ENCODE data around the gene DUSP22. TPM values are rescaled to one million over a fixed set of nuclear protein-coding genes. Genes with fewer than 3 reads are reported as not detected.

Gene DUSP22
- total and polyA plus RNA-seq, 4 donors: 9.5 to 31.0 (median 20.1) TPM

- H3K4me1 ChIP-seq (ENCODE audit: control insufficient read depth in 4 of 4, insufficient read depth in 4 of 4, low read length in 3 of 4): peaks cover 0 to 3% (median 0%) of the 10 kb centered on the region in 4 donors
- 73% methylated on average over 10 of the region's 10 CpGs for WGBS
- no peaks in the 10 kb centered on the region for H3K9me3 ChIP-seq (ENCODE audit: control insufficient read depth in 4 of 4, low read length in 3 of 4)
- no peak for DNase-seq (ENCODE audit: low spot score)
- no peak overlapping the region for H3K4me3 ChIP-seq (ENCODE audit: low read depth in 1 of 3, low read length in 3 of 3)
- no peak overlapping the region for H3K27ac ChIP-seq (ENCODE audit: low read depth in 1 of 2, low read length in 2 of 2)
- H3K9ac ChIP-seq (ENCODE audit: low read depth in 1 of 2, low read length in 2 of 2): no peak overlapping the region
- H3K27me3 ChIP-seq (ENCODE audit: control insufficient read depth in 4 of 4, insufficient read depth in 4 of 4, low read length in 3 of 4): no peaks in the 10 kb centered on the region
- TF ChIP-seq GABPA (IDR thresholded peaks at IDR 0.05 in 1 of 2, conservative IDR thresholded peaks at IDR 0.05 in 1 of 2): no peak
- TF ChIP-seq REST (IDR thresholded peaks at IDR 0.05): no peak
- TF ChIP-seq MAX (IDR thresholded peaks at IDR 0.05): no peak
- no peak for TF ChIP-seq CTCF (IDR thresholded peaks at IDR 0.05; ENCODE audit: low read depth, low read length, missing input control)
- TF ChIP-seq SP1 (IDR thresholded peaks at IDR 0.05): no peak
- no peak for TF ChIP-seq HNF4G (IDR thresholded peaks at IDR 0.05)
- H3K36me3 ChIP-seq (ENCODE audit: control insufficient read depth in 4 of 4, insufficient read depth in 3 of 4, low read depth in 1 of 4, low read length in 3 of 4): no peaks in the 10 kb centered on the region
Measured at GRCh38 chr6:337805-338368, 45.6 kb downstream of the DUSP22 start.

- Histone ChIP-seq H3K27me3 (ENCODE audit: control insufficient read depth in 4 of 4, insufficient read depth in 4 of 4, low read length in 3 of 4) (no peaks in the 10 kb centered on the region), H3K9ac (ENCODE audit: low read depth in 1 of 2, low read length in 2 of 2) (no peak overlapping the region), H3K4me1 (ENCODE audit: control insufficient read depth in 4 of 4, insufficient read depth in 4 of 4, low read length in 3 of 4) (peaks cover 0 to 3% (median 0%) of the 10 kb centered on the region in 4 donors), H3K27ac (ENCODE audit: low read depth in 1 of 2, low read length in 2 of 2) (no peak overlapping the region), H3K9me3 (ENCODE audit: control insufficient read depth in 4 of 4, low read length in 3 of 4) (no peaks in the 10 kb centered on the region), H3K36me3 (ENCODE audit: control insufficient read depth in 4 of 4, insufficient read depth in 3 of 4, low read depth in 1 of 4, low read length in 3 of 4) (no peaks in the 10 kb centered on the region), H3K4me3 (ENCODE audit: low read depth in 1 of 3, low read length in 3 of 3) (no peak overlapping the region)
- no peak for DNase-seq (ENCODE audit: low spot score)
- TF ChIP-seq ZBTB33 (IDR thresholded peaks at IDR 0.05): peak; percentile 41
- TF ChIP-seq JUND (IDR thresholded peaks at IDR 0.05): peak in 1 of 2 donors; percentile 26
- TF ChIP-seq NR2F2 (IDR thresholded peaks at IDR 0.05): peak; percentile 47
- peak in 1 of 2 donors; percentile 26 for TF ChIP-seq RAD21 (IDR thresholded peaks at IDR 0.05)
- no peak for TF ChIP-seq TAF1 (conservative IDR thresholded peaks at IDR 0.05)
- TF ChIP-seq RXRA (IDR thresholded peaks at IDR 0.05): peak; percentile 24 to 70
- TF ChIP-seq HNF4G (IDR thresholded peaks at IDR 0.05): peak; percentile 40
- TF ChIP-seq SP1 (IDR thresholded peaks at IDR 0.05): peak; percentile 6
- TF ChIP-seq FOXA1 (IDR thresholded peaks at IDR 0.05): no peak
- TF ChIP-seq HNF4A (conservative IDR thresholded peaks at IDR 0.05): peak; percentile 80 to 81
- WGBS: 58% methylated on average over 4 of the region's 4 CpGs
Measured at GRCh38 chr6:338815-339262, 46.6 kb downstream of the DUSP22 start.
